ENCODE measurements around the gene DYTN. TPM values are rescaled to one million over a fixed set of nuclear protein-coding genes. Genes with fewer than 3 reads are reported as not detected.
"Not testable (repeated sequence)": the region's sequence is repeated elsewhere in the genome, so short reads cannot be mapped to it uniquely, and the experiment has no call there.

Gene DYTN
- total RNA-seq: not detected

- Mint-ChIP-seq H3K9me3 (peaks cover 0 to 4% of the 10 kb centered on the region in 2 donors), H3K36me3 (peaks cover 4 to 5% of the 10 kb centered on the region in 2 donors), H3K27ac (no peak within 1 kb of the TSS)
- DNase-seq (ENCODE audit: low spot score in 2 of 2) (no peak), ATAC-seq (no peak)
These were observed at the start of gene DYTN for GRCh38 chr2:206718296-206718695. DYTN (minus strand) TSS chr2:206718396; CDS start chr2:206718279, 117 bp downstream.

- Mint-ChIP-seq H3K27ac (peak overlapping the region in 1 of 2 donors; percentile 98), H3K36me3 (peaks cover 11 to 22% of the 10 kb centered on the region in 2 donors), H3K9me3 (no peaks in the 10 kb centered on the region)
- DNase-seq (ENCODE audit: low spot score in 2 of 2) (no peak), ATAC-seq (no peak)
These were observed 48.1 kb upstream of the DYTN start for GRCh38 chr2:206766057-206766930.

- peaks cover 11 to 22% of the 10 kb centered on the region in 2 donors for H3K36me3 Mint-ChIP-seq
- H3K27ac Mint-ChIP-seq: peak within 1 kb of the TSS in 1 of 2 donors; percentile 98
- ATAC-seq (peak; percentile 90 to 91), DNase-seq (ENCODE audit: low spot score in 2 of 2) (peak; percentile 80 to 96)
- H3K9me3 Mint-ChIP-seq: no peaks in the 10 kb centered on the region
These were observed 47.3 kb upstream of the DYTN start, which contains the start of the genes FASTKD2 and MDH1B for GRCh38 chr2:206765242-206766056. FASTKD2 (plus strand) TSS chr2:206765606; CDS start chr2:206766694, 1,088 bp downstream. MDH1B (minus strand) TSS chr2:206765328; CDS start chr2:206765271, 57 bp downstream.

- H3K27ac Mint-ChIP-seq: peak overlapping the region in 1 of 2 donors; percentile 98
- H3K9me3 Mint-ChIP-seq: no peaks in the 10 kb centered on the region
- ATAC-seq: no peak
- DNase-seq (ENCODE audit: low spot score in 2 of 2): no peak
- H3K36me3 Mint-ChIP-seq: peaks cover 11 to 19% of the 10 kb centered on the region in 2 donors
These were observed 46.6 kb upstream of the DYTN start for GRCh38 chr2:206764673-206765241.

- ATAC-seq (no peak), DNase-seq (ENCODE audit: low spot score in 2 of 2) (no peak)
- H3K27ac Mint-ChIP-seq: no peak overlapping the region
- H3K9me3 Mint-ChIP-seq: no peaks in the 10 kb centered on the region
- no peaks in the 10 kb centered on the region for H3K36me3 Mint-ChIP-seq
These were observed 38.6 kb upstream of the DYTN start for GRCh38 chr2:206756816-206757215.

GRCh38 chr2:206740800-206741199 lies 22.6 kb upstream of the DYTN start:
- Mint-ChIP-seq H3K27ac (no peak overlapping the region), H3K36me3 (no peaks in the 10 kb centered on the region), H3K9me3 (no peaks in the 10 kb centered on the region)
- DNase-seq (ENCODE audit: low spot score in 2 of 2) (no peak), ATAC-seq (no peak)

GRCh38 chr2:206739271-206739670 lies 21.1 kb upstream of the DYTN start:
- Mint-ChIP-seq H3K27ac (no peak overlapping the region), H3K9me3 (no peaks in the 10 kb centered on the region), H3K36me3 (no peaks in the 10 kb centered on the region)
- DNase-seq (ENCODE audit: low spot score in 2 of 2) (no peak), ATAC-seq (no peak)

- ATAC-seq (peak; percentile 94 to 98), DNase-seq (ENCODE audit: low spot score in 2 of 2) (peak in 1 of 2 donors; percentile 9)
- Mint-ChIP-seq H3K9me3 (no peaks in the 10 kb centered on the region), H3K36me3 (no peaks in the 10 kb centered on the region), H3K27ac (no peak overlapping the region)
These were observed 18.7 kb upstream of the DYTN start for GRCh38 chr2:206736935-206737334.

GRCh38 chr2:206733341-206733740 lies 15.1 kb upstream of the DYTN start:
- ATAC-seq (no peak), DNase-seq (ENCODE audit: low spot score in 2 of 2) (no peak)
- no peaks in the 10 kb centered on the region for H3K9me3 Mint-ChIP-seq
- no peak overlapping the region for H3K27ac Mint-ChIP-seq
- no peaks in the 10 kb centered on the region for H3K36me3 Mint-ChIP-seq

GRCh38 chr2:206728277-206729199 lies 10.3 kb upstream of the DYTN start:
- Mint-ChIP-seq H3K27ac (peak overlapping the region in 1 of 2 donors; percentile 58), H3K9me3 (no peaks in the 10 kb centered on the region), H3K36me3 (no peaks in the 10 kb centered on the region)
- ATAC-seq (peak; percentile 57 to 95), DNase-seq (ENCODE audit: low spot score in 2 of 2) (no peak)

- DNase-seq (ENCODE audit: low spot score in 2 of 2) (no peak), ATAC-seq (no peak)
- Mint-ChIP-seq H3K9me3 (peaks cover 0 to 1% of the 10 kb centered on the region in 2 donors), H3K36me3 (peaks cover 2% of the 10 kb centered on the region in 2 donors), H3K27ac (no peak overlapping the region)
These were observed 9.1 kb upstream of the DYTN start for GRCh38 chr2:206727287-206727686.

- Mint-ChIP-seq H3K27ac (no peak overlapping the region), H3K36me3 (peaks cover 4 to 5% of the 10 kb centered on the region in 2 donors), H3K9me3 (peaks cover 0 to 4% of the 10 kb centered on the region in 2 donors)
- ATAC-seq (no peak), DNase-seq (ENCODE audit: low spot score in 2 of 2) (no peak)
These were observed 5.1 kb upstream of the DYTN start for GRCh38 chr2:206723288-206723687.

- DNase-seq (ENCODE audit: low spot score in 2 of 2) (no peak), ATAC-seq (peak in 1 of 2 donors; percentile 16)
- Mint-ChIP-seq H3K27ac (no peak overlapping the region), H3K9me3 (peaks cover 0 to 4% of the 10 kb centered on the region in 2 donors), H3K36me3 (peaks cover 4 to 5% of the 10 kb centered on the region in 2 donors)
These were observed 3.2 kb upstream of the DYTN start for GRCh38 chr2:206721256-206721920.

- no peaks in the 10 kb centered on the region for H3K9me3 Mint-ChIP-seq
These were observed 1.6 kb downstream of the DYTN start for GRCh38 chr2:206716623-206717022.

GRCh38 chr2:206715183-206715582 lies 3.0 kb downstream of the DYTN start:
- not testable (repeated sequence) for ATAC-seq; DNase-seq (ENCODE audit: low spot score in 2 of 2); H3K36me3 Mint-ChIP-seq; H3K9me3 Mint-ChIP-seq; H3K27ac Mint-ChIP-seq

More at GRCh38 chr2:206716623-206717022, 1.6 kb downstream of the DYTN start:
- DNase-seq (ENCODE audit: low spot score in 2 of 2) (no peak), ATAC-seq (no peak)
- H3K27ac Mint-ChIP-seq: no peak overlapping the region
- H3K36me3 Mint-ChIP-seq: no peaks in the 10 kb centered on the region
